Muscle of leg (tissue), 11 donors: Measurements from ENCODE around the gene GID4. TPM values are rescaled to one million over a fixed set of nuclear protein-coding genes. Genes with fewer than 3 reads are reported as not detected.

ENCODE experiments used
- DNase-seq: peaks from one replicate; pipeline ENCODE4 v3.0.0; 2013
- H3K27ac ChIP-seq: one replicate; pipeline ENCODE4 v1.5.1; 2013; ENCODE audit warnings: mild to moderate bottlenecking, low read length, control low read depth
- H3K27me3 ChIP-seq: one replicate; pipeline ENCODE4 v1.6.1; 2013; ENCODE audit warnings: low read length; ENCODE audit not compliant: control insufficient read depth, insufficient read depth
- H3K36me3 ChIP-seq: one replicate; pipeline ENCODE4 v1.6.1; 2013; ENCODE audit warnings: low read length; ENCODE audit not compliant: control insufficient read depth, insufficient read depth
- H3K4me1 ChIP-seq: one replicate; pipeline ENCODE4 v1.6.1; 2013; ENCODE audit warnings: low read length; ENCODE audit not compliant: control insufficient read depth, insufficient read depth
- H3K4me3 ChIP-seq: one replicate; pipeline ENCODE4 v1.5.1; 2013; ENCODE audit warnings: low read length, control low read depth
- H3K9me3 ChIP-seq: replicated peaks from 2 replicates; pipeline ENCODE4 v1.6.1; 2013; ENCODE audit warnings: low read depth, low read length; ENCODE audit not compliant: control insufficient read depth
- WGBS: methylation state at CpG from one replicate; pipeline ENCODE4 v1.1.5; 2013; ENCODE audit warnings: missing lambda C conversion rate; ENCODE audit not compliant: insufficient coverage; 5-methylcytosine and 5-hydroxymethylcytosine counted together
- polyA plus RNA-seq, 8 donors: library from polyadenylated mRNA; unstranded; fragments of 120-200 nt; gene quantifications; one replicate each; pipeline versions ENCODE4 v1.2.1 to v1.2.3, GENCODE V29; 2013; ENCODE audit warnings: inconsistent platforms in 1 of 8, low replicate concordance in 1 of 8; ENCODE audit not compliant: insufficient read length in 8 of 8, insufficient read depth in 1 of 8
- total RNA-seq: library from RNA; stranded (reverse); fragments of 120-200 nt; gene quantifications from one replicate; pipeline ENCODE4 v1.2.4, GENCODE V29; 2013

Gene GID4
- total and polyA plus RNA-seq, 9 donors: 7.0 to 12.2 (median 11.1) TPM

DNA sequence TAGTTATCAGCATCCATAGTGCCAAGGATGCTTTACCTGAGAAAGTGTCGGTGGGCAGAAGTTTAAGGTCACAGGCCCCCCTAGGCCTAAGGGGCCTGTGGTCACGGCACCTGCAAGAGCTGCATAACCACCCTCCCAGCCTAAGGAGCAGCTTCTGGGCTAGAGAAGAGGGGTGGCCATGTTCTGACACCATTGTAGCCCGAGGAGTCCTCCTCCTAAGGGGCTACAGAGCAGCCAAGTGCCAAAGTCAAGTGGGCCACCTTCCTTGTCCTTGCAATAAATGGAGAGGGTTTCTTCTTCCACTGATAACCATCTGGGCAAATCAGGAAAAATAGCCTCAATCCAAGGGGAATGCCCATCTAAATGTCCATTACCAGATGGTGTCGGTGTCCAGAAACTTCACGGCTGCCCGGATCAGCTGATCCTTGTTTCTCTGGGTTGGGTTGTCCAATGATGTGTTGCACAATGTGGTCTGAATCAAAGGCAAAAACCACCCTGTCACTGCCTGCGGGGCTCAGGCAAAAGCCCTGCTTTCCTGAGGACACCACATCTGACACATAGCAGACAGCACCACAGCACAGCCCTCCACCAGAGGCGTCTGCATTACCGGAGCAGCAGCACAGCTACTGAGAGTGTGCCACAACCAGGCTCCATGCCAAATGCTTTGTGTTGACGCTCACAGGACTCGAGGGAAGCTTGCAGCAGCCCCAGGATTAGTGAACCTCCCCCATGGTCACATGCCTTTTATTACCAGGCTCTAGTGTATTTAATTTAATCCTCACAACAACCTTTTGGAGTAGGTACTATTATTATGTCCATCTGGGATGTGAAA, 13.0 kb upstream of the GID4 start:
- whole genome bisulfite sequencing: 83% methylated on average over 2 of the region's 11 CpGs
- Histone ChIP-seq H3K27me3 (no peaks in the 10 kb centered on the region), H3K4me1 (peaks cover 3% of the 10 kb centered on the region), H3K27ac (no peak overlapping the region), H3K9me3 (no peaks in the 10 kb centered on the region), H3K36me3 (peaks cover 32% of the 10 kb centered on the region), H3K4me3 (no peak overlapping the region)
- DNase-seq: no peak

- 78% methylated on average over 1 of the region's 6 CpGs for WGBS
- Histone ChIP-seq H3K4me1 (peaks cover 5% of the 10 kb centered on the region), H3K4me3 (no peak overlapping the region), H3K36me3 (peaks cover 26% of the 10 kb centered on the region), H3K27me3 (no peaks in the 10 kb centered on the region), H3K9me3 (no peaks in the 10 kb centered on the region), H3K27ac (no peak overlapping the region)
- no peak for DNase-seq
Observed at GRCh38 chr17:18027280-18027679, 11.9 kb upstream of the GID4 start.

DNA sequence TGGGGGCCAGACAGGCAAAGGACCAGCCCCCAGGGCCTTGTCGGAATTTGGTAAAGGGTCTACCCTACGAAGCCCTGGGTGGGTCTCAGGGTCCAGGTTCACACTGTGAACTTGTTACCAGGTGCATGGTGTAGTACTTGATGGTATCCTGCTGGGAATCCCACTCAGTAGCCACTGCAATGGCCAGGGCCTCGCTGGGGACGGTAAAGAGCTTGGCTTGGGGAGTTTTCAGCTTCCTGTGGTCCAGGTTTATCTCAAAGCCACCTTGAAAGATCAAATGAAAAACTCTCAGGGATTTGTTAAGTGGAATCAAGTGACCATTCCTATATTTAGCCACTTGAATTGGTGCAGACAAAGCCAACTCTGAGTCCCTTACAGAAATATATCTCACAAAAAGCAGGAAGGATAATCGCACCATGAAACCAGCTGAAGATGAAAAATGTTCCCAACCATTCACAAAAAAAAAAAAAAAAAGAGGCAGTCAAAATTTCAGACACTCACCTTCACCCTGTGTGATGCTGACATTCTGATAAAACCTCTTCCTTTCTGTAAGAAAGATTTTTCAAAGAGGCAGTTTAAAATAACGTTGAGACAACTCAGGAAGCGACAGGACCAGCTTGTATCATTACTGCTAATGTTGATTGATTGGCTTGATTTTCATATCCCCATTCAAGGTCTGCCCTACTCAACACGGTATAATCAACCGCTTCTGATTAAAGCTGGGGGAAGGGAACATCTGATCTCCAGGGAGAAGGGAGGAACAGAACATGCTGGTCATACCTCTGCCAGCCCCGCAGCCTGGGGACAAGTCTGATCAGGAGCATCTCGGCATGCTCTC, 10.9 kb upstream of the GID4 start:
- peaks cover 26% of the 10 kb centered on the region for H3K36me3 ChIP-seq
- 61% methylated on average over 2 of the region's 11 CpGs for WGBS
- no peak overlapping the region for H3K27ac ChIP-seq
- H3K4me1 ChIP-seq: peaks cover 15% of the 10 kb centered on the region
- H3K4me3 ChIP-seq: no peak overlapping the region
- no peaks in the 10 kb centered on the region for H3K9me3 ChIP-seq
- no peaks in the 10 kb centered on the region for H3K27me3 ChIP-seq
- DNase-seq: no peak

DNA sequence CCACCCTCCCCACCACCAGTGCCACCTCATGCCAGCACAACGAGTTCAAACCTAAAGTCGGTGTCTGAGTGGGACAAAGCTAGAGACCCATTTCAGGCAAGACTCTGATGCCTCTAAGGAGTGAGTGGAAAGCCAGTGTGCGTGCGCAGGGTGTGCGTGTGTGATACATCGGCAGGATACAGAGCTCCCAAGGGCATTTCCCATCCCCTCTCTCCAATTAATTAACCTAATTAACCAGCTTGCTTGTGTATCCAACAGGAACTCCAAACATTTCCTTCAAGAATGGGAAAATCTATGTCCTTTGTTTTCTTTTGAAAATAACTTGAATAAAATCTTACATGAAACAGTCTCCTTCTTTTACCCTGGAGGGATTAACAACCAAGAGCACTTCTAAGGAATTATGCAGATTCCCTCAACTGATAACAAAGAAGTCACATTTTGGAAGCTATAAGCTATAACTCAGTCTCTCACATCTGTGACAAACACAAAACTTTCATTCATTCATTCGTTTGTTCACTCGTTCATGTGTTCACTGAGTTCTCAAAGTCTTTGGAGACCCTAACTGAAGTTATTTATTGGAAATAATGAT, 10.2 kb upstream of the GID4 start:
- Histone ChIP-seq H3K4me1 (peaks cover 16% of the 10 kb centered on the region), H3K4me3 (no peak overlapping the region), H3K27ac (no peak overlapping the region), H3K9me3 (no peaks in the 10 kb centered on the region), H3K36me3 (peaks cover 25% of the 10 kb centered on the region), H3K27me3 (no peaks in the 10 kb centered on the region)
- no peak for DNase-seq
- WGBS: 80% methylated on average over 6 of the region's 8 CpGs

GRCh38 chr17:18031955-18032354, 7.3 kb upstream of the GID4 start:
- Histone ChIP-seq H3K27me3 (no peaks in the 10 kb centered on the region), H3K4me3 (no peak overlapping the region), H3K36me3 (peaks cover 10% of the 10 kb centered on the region), H3K4me1 (peaks cover 16% of the 10 kb centered on the region), H3K9me3 (no peaks in the 10 kb centered on the region), H3K27ac (peak overlapping the region; percentile 65)
- peak; percentile 66 for DNase-seq
- 14% methylated on average over 1 of the region's 2 CpGs for WGBS

DNA sequence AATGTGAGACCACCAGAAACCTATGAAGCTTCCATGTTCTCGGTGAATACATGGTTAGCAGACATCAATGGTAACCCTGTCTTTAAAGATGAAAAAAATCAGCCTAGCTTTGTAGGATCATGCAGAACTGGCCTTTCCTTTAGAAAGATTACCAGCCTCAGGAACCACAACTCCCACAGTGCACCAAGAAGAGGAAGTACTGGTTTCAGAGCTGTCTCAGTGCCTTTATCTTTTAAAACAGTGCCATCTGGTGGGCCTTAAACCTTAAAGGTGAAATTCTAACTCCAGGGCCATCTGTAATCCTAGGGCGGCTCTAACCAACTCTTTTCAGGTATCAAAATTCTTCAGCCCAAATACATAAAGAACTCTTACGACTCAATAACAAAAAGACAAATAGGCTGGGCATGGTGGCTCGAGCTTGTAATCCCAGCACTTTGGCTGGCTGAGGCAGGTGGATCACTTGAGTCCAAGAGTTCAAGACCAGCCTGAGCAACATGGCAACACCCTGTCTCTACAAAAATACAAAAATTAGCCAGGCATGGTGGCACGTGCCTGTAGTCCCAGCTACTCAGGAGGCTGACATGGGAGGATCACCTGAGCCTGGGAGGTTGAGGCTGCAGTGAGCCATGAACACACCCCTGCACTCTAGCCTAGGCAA, 5.6 kb upstream of the GID4 start:
- Histone ChIP-seq H3K27me3 (no peaks in the 10 kb centered on the region), H3K27ac (no peak overlapping the region), H3K4me1 (peaks cover 26% of the 10 kb centered on the region), H3K4me3 (no peak overlapping the region), H3K36me3 (no peaks in the 10 kb centered on the region), H3K9me3 (no peaks in the 10 kb centered on the region)
- WGBS: 3% methylated on average over 3 of the region's 5 CpGs
- DNase-seq: peak; percentile 95

GRCh38 chr17:18035704-18036103, 3.5 kb upstream of the GID4 start:
- Histone ChIP-seq H3K4me3 (no peak overlapping the region), H3K9me3 (no peaks in the 10 kb centered on the region), H3K4me1 (peaks cover 35% of the 10 kb centered on the region), H3K36me3 (no peaks in the 10 kb centered on the region), H3K27ac (no peak overlapping the region), H3K27me3 (no peaks in the 10 kb centered on the region)
- WGBS: 82% methylated on average over 1 of the region's 2 CpGs
- DNase-seq: no peak

- Histone ChIP-seq H3K27me3 (no peaks in the 10 kb centered on the region), H3K4me3 (no peak overlapping the region), H3K36me3 (no peaks in the 10 kb centered on the region), H3K4me1 (peaks cover 31% of the 10 kb centered on the region), H3K9me3 (no peaks in the 10 kb centered on the region), H3K27ac (no peak overlapping the region)
- no peak for DNase-seq
- WGBS: 56% methylated on average over 1 of the region's 6 CpGs
Observed at GRCh38 chr17:18037486-18037885, 1.7 kb upstream of the GID4 start.

DNA sequence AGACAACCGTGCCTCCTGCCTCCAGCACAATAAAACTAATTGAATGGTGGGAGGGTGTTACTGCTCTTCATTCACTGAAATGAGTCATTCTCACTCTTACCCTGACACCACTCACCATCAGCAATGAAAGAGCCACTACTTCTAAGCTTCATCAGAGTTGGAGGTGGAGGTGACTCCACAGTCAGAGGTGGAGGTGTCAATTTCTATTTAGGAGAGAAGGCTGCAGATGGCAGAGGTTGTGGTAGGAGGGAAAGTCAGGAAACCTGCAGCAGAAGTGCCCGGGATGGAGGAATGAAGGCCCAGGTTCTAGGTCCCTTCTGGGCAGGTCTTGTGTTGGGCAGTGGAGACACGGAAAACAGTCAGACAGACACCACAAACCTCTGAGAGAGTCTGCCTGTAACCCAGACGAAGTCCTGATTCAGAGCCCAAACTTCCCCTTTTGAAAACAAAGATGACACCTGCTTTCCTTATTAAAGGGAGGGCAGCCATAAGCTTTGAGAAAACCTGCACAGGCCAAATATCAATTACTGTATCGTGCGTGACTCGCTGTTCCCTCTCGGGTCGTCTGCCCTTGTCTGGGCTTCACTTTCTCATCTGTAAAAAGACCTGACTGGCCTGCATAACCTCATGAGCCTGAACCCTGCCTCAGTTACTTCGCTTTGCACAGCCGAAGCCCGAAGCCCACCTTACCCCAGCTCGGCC, 908 bp upstream of the GID4 start:
- no peaks in the 10 kb centered on the region for H3K27me3 ChIP-seq
- peaks cover 23% of the 10 kb centered on the region for H3K4me1 ChIP-seq
- no peaks in the 10 kb centered on the region for H3K9me3 ChIP-seq
- no peak for DNase-seq
- 6% methylated on average over 12 of the region's 13 CpGs for WGBS
- H3K27ac ChIP-seq: peak overlapping the region; percentile 85
- H3K36me3 ChIP-seq: peaks cover 3% of the 10 kb centered on the region
- peak overlapping the region; percentile 97 for H3K4me3 ChIP-seq
